Endothelial cell of umbilical vein (primary cell): ENCODE measurements around the gene CLDN19.

Experiments used
- CTCF ChIP-seq, 2 donors: IDR thresholded peaks; 1 replicate in 1 of 2; 2 replicates in 1 of 2; pipeline ENCODE4 v1.5.1; 2011; ENCODE audit warnings: low read length in 2 of 2, mild to moderate bottlenecking in 2 of 2, moderate library complexity in 2 of 2, control low read depth in 1 of 2, inconsistent platforms in 1 of 2, low read depth in 1 of 2; ENCODE audit not compliant: insufficient read depth in 1 of 2; ENCODE audit errors: extremely low read depth in 1 of 2
- EZH2 ChIP-seq: IDR thresholded peaks from 2 replicates; pipeline ENCODE4 v1.6.1; 2012; ENCODE audit warnings: borderline replicate concordance, low read depth, mild to moderate bottlenecking, moderate library complexity, low read length, inconsistent platforms; ENCODE audit not compliant: severe bottlenecking
- POLR2A ChIP-seq: IDR thresholded peaks from 2 replicates; pipeline ENCODE4 v1.6.1; 2012; ENCODE audit warnings: low read depth, mild to moderate bottlenecking, control low read depth, low read length
- POLR2AphosphoS5 ChIP-seq: IDR thresholded peaks from 2 replicates; pipeline ENCODE4 v1.6.1; 2012; ENCODE audit warnings: low read depth, mild to moderate bottlenecking, control low read depth, low read length, moderate library complexity; ENCODE audit not compliant: insufficient read depth
- TF ChIP-seq, protein P1 (sequence below): IDR thresholded peaks from 2 replicates; pipeline ENCODE4 v1.6.1; 2011; ENCODE audit not compliant: insufficient read depth, insufficient read length

DNA sequence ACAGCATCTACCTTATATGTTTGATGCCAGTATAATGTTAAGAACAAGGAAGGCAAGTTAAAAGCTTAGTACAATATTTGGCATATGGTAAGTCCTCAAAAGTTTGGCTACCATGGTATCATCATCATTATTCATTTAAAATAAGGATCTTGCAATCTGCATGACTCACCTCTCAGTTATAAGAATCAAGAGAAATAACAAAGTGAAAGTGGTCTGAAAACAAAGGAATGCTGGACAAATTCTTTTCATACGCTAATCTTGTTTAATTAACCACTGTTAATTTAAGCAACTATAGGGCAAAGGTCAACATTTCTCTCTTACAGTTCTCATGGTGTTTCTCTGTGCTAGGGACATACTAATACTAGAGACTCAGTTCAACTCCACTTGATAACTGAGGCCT is 13.0 kb upstream of the CLDN19 start:
- TF ChIP-seq EZH2 (no peak), POLR2A (no peak), CTCF (IDR thresholded peaks at IDR 0.05; ENCODE audit: extremely low read depth in 1 of 2, insufficient read depth in 1 of 2, low read depth in 1 of 2, low read length in 2 of 2) (no peak), POLR2AphosphoS5 (no peak)
- TF ChIP-seq, protein P1, sequence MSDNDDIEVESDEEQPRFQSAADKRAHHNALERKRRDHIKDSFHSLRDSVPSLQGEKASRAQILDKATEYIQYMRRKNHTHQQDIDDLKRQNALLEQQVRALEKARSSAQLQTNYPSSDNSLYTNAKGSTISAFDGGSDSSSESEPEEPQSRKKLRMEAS: no peak
